Caco-2 (cell line): ENCODE measurements around the gene HIVEP2. TPM values are rescaled to one million over a fixed set of nuclear protein-coding genes. Genes with fewer than 3 reads are reported as not detected.

ENCODE experiments used
- BruUV-seq: library from RNA; stranded (reverse); fragments of 400-500 nt; replicated peaks from 2 replicates; lab custom pipeline; 2021; lab: Mats Ljungman, UMichigan
- CTCF ChIA-PET: fragments of 300-600 bp; sonication (Branson Sonifier 250); formaldehyde crosslinking; loops from one replicate; lab custom pipeline; 2022; ENCODE audit warnings: antibody characterized with exemption; lab: Charles Lee
- POLR2A ChIA-PET: fragments of 300-600 bp; sonication (Branson Sonifier 250); formaldehyde crosslinking; loops from one replicate; lab custom pipeline; 2022; ENCODE audit warnings: antibody characterized with exemption; lab: Charles Lee
- DNase-seq, 2 experiments: peaks; one replicate each; pipeline versions ENCODE4 v3.0.0 to v3.0.0-alpha.2; 2020 to 2022
- H3K27me3 ChIP-seq: replicated peaks from 2 replicates; pipeline ENCODE4 v1.6.0; 2011; ENCODE audit warnings: low read length; ENCODE audit not compliant: control insufficient read depth, insufficient read depth
- H3K36me3 ChIP-seq: 2 replicates; pipeline ENCODE4 v1.5.1; 2011; ENCODE audit warnings: low read length; ENCODE audit not compliant: control insufficient read depth, insufficient read depth
- H3K4me1 ChIP-seq: fragments of 250-450 bp; sonication (Bioruptor Pico); 2 replicates; pipeline ENCODE4 v1.5.1; 2020; ENCODE audit warnings: mild to moderate bottlenecking
- H3K4me3 ChIP-seq: 2 replicates; pipeline ENCODE4 v1.5.1; 2011; ENCODE audit warnings: low read depth, mild to moderate bottlenecking, control low read depth, low read length
- H3K9me3 ChIP-seq: fragments of 250-450 bp; sonication (Bioruptor Pico); 2 replicates; pipeline ENCODE4 v1.5.1; 2020; ENCODE audit warnings: mild to moderate bottlenecking, moderate library complexity
- H3K27ac Mint-ChIP-seq: one replicate; pipeline ENCODE4 v1.8.0; 2022; ENCODE audit warnings: mixed read lengths; ENCODE audit not compliant: unreplicated experiment
- H3K27me3 Mint-ChIP-seq: one replicate; pipeline ENCODE4 v1.8.0; 2022; ENCODE audit warnings: mixed read lengths; ENCODE audit not compliant: insufficient read depth, unreplicated experiment
- H3K36me3 Mint-ChIP-seq: one replicate; pipeline ENCODE4 v1.8.0; 2022; ENCODE audit warnings: mild to moderate bottlenecking, mixed read lengths; ENCODE audit not compliant: insufficient read depth, unreplicated experiment
- H3K4me1 Mint-ChIP-seq: one replicate; pipeline ENCODE4 v1.8.0; 2022; ENCODE audit warnings: low read depth, mixed read lengths; ENCODE audit not compliant: unreplicated experiment
- H3K4me3 Mint-ChIP-seq: one replicate; pipeline ENCODE4 v1.8.0; 2022; ENCODE audit warnings: mild to moderate bottlenecking, moderate library complexity, mixed read lengths; ENCODE audit not compliant: unreplicated experiment
- H3K9me3 Mint-ChIP-seq: one replicate; pipeline ENCODE4 v1.8.0; 2022; ENCODE audit warnings: mixed read lengths; ENCODE audit not compliant: unreplicated experiment
- intact Hi-C: fragments of 100-400 bp; cut with micrococcal nuclease; formaldehyde crosslinking; loops from one replicate; pipeline ENCODE4 v1.10.0; 2022; ENCODE audit not compliant: unreplicated experiment
- total RNA-seq: library from RNA; stranded (reverse); gene quantifications from 2 replicates; pipeline ENCODE4 v1.2.3, GENCODE V29; 2022
- TF ChIP-seq, protein P1 (sequence below), 2 experiments: fragments of 200-600 bp in 1 of 2; IDR thresholded peaks; 1 replicate in 1 of 2; 2 replicates in 1 of 2; pipeline versions ENCODE4 v1.5.1 to v1.8.0; 2011 to 2022; ENCODE audit warnings: antibody characterized with exemption in 1 of 2, control low read depth in 1 of 2, inconsistent platforms in 1 of 2, low read depth in 1 of 2, low read length in 1 of 2, mild to moderate bottlenecking in 1 of 2, moderate library complexity in 1 of 2; ENCODE audit not compliant: insufficient read depth in 1 of 2, severe bottlenecking in 1 of 2, unreplicated experiment in 1 of 2

The HIVEP2 gene
- total RNA-seq, 1 experiment from 2014 or later, result 1.0 TPM

DNA sequence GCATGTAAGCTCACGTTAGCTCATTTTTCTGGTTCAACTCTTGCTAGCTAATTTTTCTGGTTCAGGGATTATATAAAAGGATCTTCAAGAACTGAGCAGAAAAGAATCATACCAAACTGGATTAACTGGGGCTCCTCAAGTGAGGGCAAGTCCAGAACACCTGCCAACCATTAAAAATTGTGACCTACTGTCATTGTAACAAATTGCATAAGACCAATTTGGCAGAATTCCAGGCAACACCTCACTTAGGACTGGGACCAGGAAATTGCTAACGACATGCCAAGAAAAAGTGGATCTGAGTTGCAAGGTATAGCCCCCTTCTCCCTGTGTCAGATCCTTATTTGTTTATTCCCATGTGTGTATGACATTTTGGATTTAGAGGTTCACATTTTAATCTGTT lies 216.6 kb downstream of the HIVEP2 start:
- Histone ChIP-seq H3K4me1 (0 out of 2 replicates have a peak, but pooled peaks cover 15% of the 10 kb centered on the region), H3K4me3 (no peak overlapping the region), H3K36me3 (no peaks in the 10 kb centered on the region), H3K9me3 (no peaks in the 10 kb centered on the region), H3K27me3 (no peaks in the 10 kb centered on the region)
- ChIA-PET POLR2A (no interaction called here), CTCF (interaction anchor here (0.7 kb wide), 1 partner anchor 11 kb away, joined by 3 read pairs; no protein-coding TSS in a partner anchor)
- Mint-ChIP-seq H3K27ac (no peak overlapping the region), H3K4me1 (no peaks in the 10 kb centered on the region), H3K4me3 (no peak overlapping the region), H3K9me3 (no peaks in the 10 kb centered on the region), H3K27me3 (peaks cover 2% of the 10 kb centered on the region), H3K36me3 (no peaks in the 10 kb centered on the region)
- DNase-seq, result no peak
- no TSS peak for BruUV-seq
- TF ChIP-seq, protein P1, sequence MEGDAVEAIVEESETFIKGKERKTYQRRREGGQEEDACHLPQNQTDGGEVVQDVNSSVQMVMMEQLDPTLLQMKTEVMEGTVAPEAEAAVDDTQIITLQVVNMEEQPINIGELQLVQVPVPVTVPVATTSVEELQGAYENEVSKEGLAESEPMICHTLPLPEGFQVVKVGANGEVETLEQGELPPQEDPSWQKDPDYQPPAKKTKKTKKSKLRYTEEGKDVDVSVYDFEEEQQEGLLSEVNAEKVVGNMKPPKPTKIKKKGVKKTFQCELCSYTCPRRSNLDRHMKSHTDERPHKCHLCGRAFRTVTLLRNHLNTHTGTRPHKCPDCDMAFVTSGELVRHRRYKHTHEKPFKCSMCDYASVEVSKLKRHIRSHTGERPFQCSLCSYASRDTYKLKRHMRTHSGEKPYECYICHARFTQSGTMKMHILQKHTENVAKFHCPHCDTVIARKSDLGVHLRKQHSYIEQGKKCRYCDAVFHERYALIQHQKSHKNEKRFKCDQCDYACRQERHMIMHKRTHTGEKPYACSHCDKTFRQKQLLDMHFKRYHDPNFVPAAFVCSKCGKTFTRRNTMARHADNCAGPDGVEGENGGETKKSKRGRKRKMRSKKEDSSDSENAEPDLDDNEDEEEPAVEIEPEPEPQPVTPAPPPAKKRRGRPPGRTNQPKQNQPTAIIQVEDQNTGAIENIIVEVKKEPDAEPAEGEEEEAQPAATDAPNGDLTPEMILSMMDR (IDR thresholded peaks at IDR 0.05; ENCODE audit: insufficient read depth in 1 of 2, low read depth in 1 of 2, low read length in 1 of 2, severe bottlenecking in 1 of 2, unreplicated experiment in 1 of 2), result no peak
- intact Hi-C loops, result no loop called here

DNA sequence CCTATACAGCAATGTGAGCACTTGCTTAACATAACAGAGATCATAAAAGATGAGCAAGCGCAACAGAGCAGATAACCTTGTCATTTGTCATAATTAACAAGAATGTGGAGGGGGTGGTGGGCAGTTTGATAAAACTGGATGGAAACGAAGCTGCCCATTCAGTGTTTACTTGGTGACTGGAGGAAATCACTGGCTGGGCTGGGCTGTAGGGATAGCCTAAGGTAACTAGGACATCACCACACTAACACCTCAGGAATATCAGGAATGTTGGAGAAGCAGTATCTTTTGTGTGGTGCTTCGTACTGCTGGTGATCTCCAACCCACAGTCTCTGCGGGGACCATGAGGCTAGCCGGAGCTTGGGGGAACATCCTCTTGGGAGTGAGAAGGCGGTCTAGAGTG lies 218.4 kb downstream of the HIVEP2 start:
- TF ChIP-seq, protein P1 (IDR thresholded peaks at IDR 0.05; ENCODE audit: insufficient read depth in 1 of 2, low read depth in 1 of 2, low read length in 1 of 2, severe bottlenecking in 1 of 2, unreplicated experiment in 1 of 2), result no peak
- BruUV-seq, result no TSS peak
- POLR2A ChIA-PET, result no interaction called here
- no peaks in the 10 kb centered on the region for H3K36me3 ChIP-seq
- H3K4me1 Mint-ChIP-seq, result no peaks in the 10 kb centered on the region
- no peak overlapping the region for H3K4me3 ChIP-seq
- DNase-seq, result no peak
- no peaks in the 10 kb centered on the region for H3K27me3 Mint-ChIP-seq
- H3K27ac Mint-ChIP-seq, result no peak overlapping the region
- CTCF ChIA-PET, result no interaction called here
- no peak overlapping the region for H3K4me3 Mint-ChIP-seq
- H3K36me3 Mint-ChIP-seq, result no peaks in the 10 kb centered on the region
- H3K27me3 ChIP-seq, result no peaks in the 10 kb centered on the region
- no peaks in the 10 kb centered on the region for H3K9me3 ChIP-seq
- intact Hi-C loops, result no loop called here
- H3K9me3 Mint-ChIP-seq, result no peaks in the 10 kb centered on the region
- 0 out of 2 replicates have a peak, but pooled peaks cover 15% of the 10 kb centered on the region for H3K4me1 ChIP-seq

DNA sequence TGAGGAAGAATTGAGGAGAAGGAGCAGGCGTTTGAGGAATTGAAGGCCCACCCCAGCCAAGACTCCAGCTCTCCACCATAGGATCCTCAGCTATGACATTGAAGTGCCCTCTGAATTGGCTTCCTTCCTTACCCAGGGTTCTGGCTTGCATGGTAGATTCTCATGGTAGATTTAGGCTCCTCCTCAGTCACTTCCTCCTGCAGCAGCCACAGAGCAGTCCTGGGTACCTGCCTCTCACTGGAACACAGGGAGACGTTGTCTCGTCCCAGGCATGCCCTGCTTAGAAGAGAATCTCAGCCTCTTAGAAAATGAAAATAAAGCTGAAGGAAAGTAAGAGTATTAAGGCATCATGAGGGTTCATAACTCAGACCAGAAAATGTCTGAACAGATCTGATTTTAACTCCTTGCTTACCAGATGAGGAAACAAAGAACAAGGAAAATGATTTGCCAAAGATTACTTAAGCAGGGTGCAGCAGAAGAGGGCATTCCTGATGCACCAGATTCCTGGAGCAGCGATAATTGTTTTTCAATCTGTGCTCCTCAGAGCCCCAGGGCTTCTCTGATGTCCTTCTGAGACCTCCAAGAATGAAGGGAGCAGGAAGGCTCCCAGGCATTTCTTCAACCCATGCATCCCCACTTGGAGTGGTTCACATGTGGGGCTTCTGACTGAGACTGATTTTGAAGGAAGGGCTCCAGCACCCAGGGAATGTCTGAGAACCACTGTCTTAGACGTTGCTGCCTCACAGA lies 219.8 kb downstream of the HIVEP2 start:
- Histone ChIP-seq H3K9me3 (no peaks in the 10 kb centered on the region), H3K4me3 (no peak overlapping the region), H3K27me3 (no peaks in the 10 kb centered on the region), H3K4me1 (0 out of 2 replicates have a peak, but pooled peaks cover 15% of the 10 kb centered on the region), H3K36me3 (no peaks in the 10 kb centered on the region)
- intact Hi-C loops, result no loop called here
- no peak for DNase-seq
- ChIA-PET CTCF (no interaction called here), POLR2A (no interaction called here)
- H3K9me3 Mint-ChIP-seq, result no peaks in the 10 kb centered on the region
- H3K4me3 Mint-ChIP-seq, result no peak overlapping the region
- no peaks in the 10 kb centered on the region for H3K36me3 Mint-ChIP-seq
- H3K27me3 Mint-ChIP-seq, result no peaks in the 10 kb centered on the region
- no TSS peak for BruUV-seq
- no peaks in the 10 kb centered on the region for H3K4me1 Mint-ChIP-seq
- TF ChIP-seq, protein P1 (IDR thresholded peaks at IDR 0.05; ENCODE audit: insufficient read depth in 1 of 2, low read depth in 1 of 2, low read length in 1 of 2, severe bottlenecking in 1 of 2, unreplicated experiment in 1 of 2), result no peak
- no peak overlapping the region for H3K27ac Mint-ChIP-seq
